Stimulated activated effector memory CD8-positive, alpha-beta T cell treated with anti-CD3 and anti-CD28 coated beads, Interleukin-12 subunit alpha, Interleukin-12 subunit beta, amount 100 ng/mL, for 72 hours (primary cell): Measurements from ENCODE around the gene CCM2.
A peak's percentile ranks its signal among the peaks of the same experiment; 100 is the strongest.
"Not testable (repeated sequence)": the region's sequence is repeated elsewhere in the genome, so short reads cannot be mapped to it uniquely, and the experiment has no call there.

ENCODE experiments used
- ATAC-seq: fragments of 150-1000 bp; cut with Tn5 transposase; 2 replicates; pipeline ENCODE4 v1.10.0; 2021
- DNase-seq, 2 donors: peaks; one replicate each; pipeline ENCODE4 v3.0.0; 2021 to 2022; ENCODE audit warnings: low spot score in 2 of 2
- H3K27ac Mint-ChIP-seq: one replicate; pipeline ENCODE4 v1.8.0; 2022; ENCODE audit warnings: mild to moderate bottlenecking, mixed read lengths
- H3K36me3 Mint-ChIP-seq: one replicate; pipeline ENCODE4 v1.8.0; 2022; ENCODE audit warnings: mild to moderate bottlenecking, mixed read lengths
- H3K4me1 Mint-ChIP-seq: one replicate; pipeline ENCODE4 v1.8.0; 2022; ENCODE audit warnings: mixed read lengths
- H3K4me3 Mint-ChIP-seq: one replicate; pipeline ENCODE4 v1.8.0; 2022; ENCODE audit warnings: mild to moderate bottlenecking, mixed read lengths
- H3K9me3 Mint-ChIP-seq: one replicate; pipeline ENCODE4 v1.8.0; 2022; ENCODE audit warnings: mixed read lengths

Gene CCM2

GRCh38 chr7:44999245-45000092, 532 bp upstream of the CCM2 start:
- Mint-ChIP-seq H3K27ac (peak overlapping the region; percentile 81), H3K4me1 (peaks cover 53% of the 10 kb centered on the region), H3K4me3 (peak overlapping the region; percentile 79), H3K9me3 (no peaks in the 10 kb centered on the region), H3K36me3 (peaks cover 47% of the 10 kb centered on the region)
- DNase-seq (peak; percentile 94 to 99), ATAC-seq (peak; percentile 93)

- Mint-ChIP-seq H3K36me3 (peaks cover 51% of the 10 kb centered on the region), H3K4me1 (peaks cover 52% of the 10 kb centered on the region), H3K9me3 (no peaks in the 10 kb centered on the region), H3K4me3 (peak overlapping the region; percentile 79), H3K27ac (peak overlapping the region; percentile 81)
- ATAC-seq (peak; percentile 33), DNase-seq (peak in 1 of 2 donors; percentile 67)
These were observed 1.2 kb downstream of the CCM2 start for GRCh38 chr7:45001138-45001694.

GRCh38 chr7:45001826-45002225, 1.8 kb downstream of the CCM2 start:
- Mint-ChIP-seq H3K4me1 (peaks cover 48% of the 10 kb centered on the region), H3K27ac (peak overlapping the region; percentile 81), H3K9me3 (no peaks in the 10 kb centered on the region), H3K36me3 (peaks cover 46% of the 10 kb centered on the region), H3K4me3 (peak overlapping the region; percentile 79)
- DNase-seq: no peak
- ATAC-seq: no peak

DNA sequence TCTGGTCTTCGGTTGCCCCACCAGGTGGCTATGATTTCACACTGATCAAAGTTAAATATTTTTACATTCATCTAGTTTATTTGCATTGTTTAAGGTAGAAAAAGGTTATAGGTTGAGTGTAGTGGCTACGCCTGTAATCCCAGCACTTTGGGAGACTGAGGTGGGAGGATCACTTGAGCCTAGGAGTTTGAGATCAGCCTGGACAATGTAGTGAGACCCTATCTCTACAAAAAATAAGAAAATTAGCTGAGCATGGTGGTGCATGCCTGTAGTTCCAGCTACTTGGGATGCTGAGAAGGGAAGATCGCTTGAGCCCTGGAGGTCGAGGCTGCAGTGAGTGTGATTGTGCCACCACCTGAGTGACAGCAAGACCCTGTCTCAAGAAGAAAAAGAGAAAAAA, 3.8 kb downstream of the CCM2 start:
- no peak for DNase-seq
- Mint-ChIP-seq H3K9me3 (no peaks in the 10 kb centered on the region), H3K27ac (no peak overlapping the region), H3K4me3 (no peak overlapping the region), H3K36me3 (peaks cover 59% of the 10 kb centered on the region), H3K4me1 (peaks cover 51% of the 10 kb centered on the region)
- no peak for ATAC-seq

DNA sequence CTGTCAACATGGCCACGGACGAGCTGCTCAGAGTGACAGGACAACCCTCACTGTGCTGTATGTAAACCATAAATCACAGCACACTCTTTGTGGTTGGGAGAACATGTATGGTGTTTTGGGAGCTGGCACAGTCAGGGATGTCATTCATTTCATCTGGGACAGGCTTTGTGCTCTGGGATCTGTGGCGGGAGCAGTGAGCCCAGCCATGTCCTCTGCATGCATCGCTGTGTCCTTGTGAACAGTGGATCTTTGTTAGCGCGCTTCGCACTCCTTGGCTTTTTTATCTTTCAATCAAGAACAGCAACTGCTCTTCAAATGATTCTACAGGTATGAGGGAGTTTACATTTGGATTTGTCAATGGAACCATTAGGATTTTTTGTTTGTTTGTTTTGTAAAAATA, 7.1 kb downstream of the CCM2 start:
- H3K4me3 Mint-ChIP-seq: no peak overlapping the region
- DNase-seq (no peak), ATAC-seq (no peak)
- no peak overlapping the region for H3K27ac Mint-ChIP-seq
- no peaks in the 10 kb centered on the region for H3K9me3 Mint-ChIP-seq
- peaks cover 65% of the 10 kb centered on the region for H3K36me3 Mint-ChIP-seq
- H3K4me1 Mint-ChIP-seq: peaks cover 38% of the 10 kb centered on the region

- DNase-seq (no peak), ATAC-seq (peak; percentile 71)
- Mint-ChIP-seq H3K4me1 (peaks cover 41% of the 10 kb centered on the region), H3K27ac (peak overlapping the region; percentile 34), H3K9me3 (no peaks in the 10 kb centered on the region), H3K4me3 (no peak overlapping the region), H3K36me3 (peaks cover 65% of the 10 kb centered on the region)
These were observed 7.7 kb downstream of the CCM2 start for GRCh38 chr7:45007571-45008328.

- Mint-ChIP-seq H3K4me3 (no peak overlapping the region), H3K9me3 (no peaks in the 10 kb centered on the region), H3K4me1 (peaks cover 21% of the 10 kb centered on the region), H3K36me3 (peaks cover 36% of the 10 kb centered on the region), H3K27ac (no peak overlapping the region)
- ATAC-seq (no peak), DNase-seq (no peak)
These were observed 13.5 kb downstream of the CCM2 start for GRCh38 chr7:45013465-45013967.

GRCh38 chr7:45015313-45015712, 15.3 kb downstream of the CCM2 start:
- ATAC-seq: no peak
- peaks cover 45% of the 10 kb centered on the region for H3K36me3 Mint-ChIP-seq
- no peak overlapping the region for H3K4me3 Mint-ChIP-seq
- DNase-seq: no peak
- no peaks in the 10 kb centered on the region for H3K9me3 Mint-ChIP-seq
- peaks cover 21% of the 10 kb centered on the region for H3K4me1 Mint-ChIP-seq
- peak overlapping the region; percentile 29 for H3K27ac Mint-ChIP-seq

- DNase-seq: no peak
- Mint-ChIP-seq H3K27ac (no peak overlapping the region), H3K9me3 (no peaks in the 10 kb centered on the region), H3K36me3 (peaks cover 29% of the 10 kb centered on the region), H3K4me3 (no peak overlapping the region), H3K4me1 (peaks cover 32% of the 10 kb centered on the region)
- ATAC-seq: no peak
These were observed 17.3 kb downstream of the CCM2 start for GRCh38 chr7:45017253-45017652.

DNA sequence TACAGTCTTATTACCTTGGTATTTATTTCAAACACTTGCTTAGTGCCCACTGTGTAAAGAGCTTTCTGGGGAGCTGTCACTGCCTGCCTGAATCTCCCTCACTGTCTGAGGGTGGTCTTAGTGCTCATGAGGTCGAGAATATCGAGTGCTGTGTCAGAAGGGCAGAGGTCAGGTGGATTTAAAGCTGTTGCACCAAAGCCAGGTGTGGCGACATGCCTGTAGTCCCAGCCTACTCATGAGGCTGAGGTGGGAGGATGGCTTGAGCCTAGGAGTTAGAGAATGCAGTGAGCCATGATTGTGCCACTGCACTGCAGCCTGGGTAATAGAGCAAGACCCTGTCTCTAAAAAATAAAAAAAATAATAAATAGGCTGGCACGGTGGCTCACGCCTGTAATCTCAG, 20.9 kb downstream of the CCM2 start:
- H3K4me1 Mint-ChIP-seq: peaks cover 33% of the 10 kb centered on the region
- DNase-seq: no peak
- H3K36me3 Mint-ChIP-seq: peaks cover 42% of the 10 kb centered on the region
- H3K4me3 Mint-ChIP-seq: no peak overlapping the region
- no peaks in the 10 kb centered on the region for H3K9me3 Mint-ChIP-seq
- no peak for ATAC-seq
- H3K27ac Mint-ChIP-seq: no peak overlapping the region

GRCh38 chr7:45021604-45022296, 21.7 kb downstream of the CCM2 start:
- DNase-seq: no peak
- Mint-ChIP-seq H3K9me3 (no peaks in the 10 kb centered on the region), H3K4me1 (peaks cover 39% of the 10 kb centered on the region), H3K36me3 (peaks cover 44% of the 10 kb centered on the region), H3K27ac (peak overlapping the region; percentile 65), H3K4me3 (peak overlapping the region; percentile 14)
- ATAC-seq: peak; percentile 88

- Mint-ChIP-seq H3K9me3 (no peaks in the 10 kb centered on the region), H3K4me3 (no peak overlapping the region), H3K27ac (no peak overlapping the region), H3K4me1 (peaks cover 64% of the 10 kb centered on the region), H3K36me3 (peaks cover 46% of the 10 kb centered on the region)
- ATAC-seq (no peak), DNase-seq (no peak)
These were observed 24.2 kb downstream of the CCM2 start for GRCh38 chr7:45024126-45024744.

DNA sequence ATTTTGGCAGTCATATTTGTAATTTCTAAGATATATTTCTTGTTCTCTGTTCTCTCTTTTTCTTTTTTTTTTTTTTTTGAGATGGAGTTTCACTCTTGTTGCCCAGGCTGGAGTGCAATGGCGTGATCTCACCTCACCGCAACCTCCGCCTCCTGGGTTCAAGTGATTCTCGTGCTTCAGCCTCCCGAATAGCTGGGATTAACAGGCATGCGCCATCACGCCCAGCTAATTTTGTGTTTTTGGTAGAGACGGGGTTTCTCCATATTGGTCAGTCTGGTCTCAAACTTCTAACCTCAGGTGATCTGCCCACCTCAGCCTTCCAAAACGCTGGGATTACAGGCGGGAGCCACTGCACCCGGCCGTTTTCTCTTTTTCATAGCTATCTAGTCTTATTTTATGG, 25.5 kb downstream of the CCM2 start:
- Mint-ChIP-seq H3K36me3 (peaks cover 36% of the 10 kb centered on the region), H3K4me1 (peaks cover 74% of the 10 kb centered on the region)
- not testable (repeated sequence) for ATAC-seq

GRCh38 chr7:45026013-45026412, 26.0 kb downstream of the CCM2 start:
- H3K36me3 Mint-ChIP-seq: peaks cover 39% of the 10 kb centered on the region

More for the DNA sequence above, 25.5 kb downstream of the CCM2 start:
- Mint-ChIP-seq H3K27ac (peak overlapping the region; percentile 60), H3K4me3 (peak overlapping the region; percentile 65)
- not testable (repeated sequence) for H3K9me3 Mint-ChIP-seq, DNase-seq

More at GRCh38 chr7:45026013-45026412, 26.0 kb downstream of the CCM2 start:
- peak overlapping the region; percentile 60 for H3K27ac Mint-ChIP-seq
- no peaks in the 10 kb centered on the region for H3K9me3 Mint-ChIP-seq
- H3K4me3 Mint-ChIP-seq: peak overlapping the region; percentile 65
- ATAC-seq (peak; percentile 56), DNase-seq (no peak)
- peaks cover 74% of the 10 kb centered on the region for H3K4me1 Mint-ChIP-seq
